SJSA1 (cell line): ENCODE results near the gene TEN1. TPM values are rescaled to one million over a fixed set of nuclear protein-coding genes. Genes with fewer than 3 reads are reported as not detected.
A peak's percentile ranks its signal among the peaks of the same experiment; 100 is the strongest.

Experiments used
- DNase-seq, 2 experiments: peaks; one replicate each; pipeline ENCODE4 v3.0.0-alpha.2; 2015 to 2020; ENCODE audit warnings: low spot score in 2 of 2, low read depth in 1 of 2
- H3K27ac ChIP-seq: fragments of 250-450 bp; sonication (Bioruptor Pico); 2 replicates; pipeline ENCODE4 v1.5.1; 2020; ENCODE audit warnings: mild to moderate bottlenecking, moderate library complexity
- H3K27me3 ChIP-seq: fragments of 250-450 bp; sonication (Bioruptor Pico); replicated peaks from 2 replicates; pipeline ENCODE4 v1.5.1; 2020; ENCODE audit warnings: mild to moderate bottlenecking, moderate library complexity
- H3K36me3 ChIP-seq: fragments of 250-450 bp; sonication (Bioruptor Pico); 2 replicates; pipeline ENCODE4 v1.5.1; 2020; ENCODE audit warnings: mild to moderate bottlenecking
- H3K4me1 ChIP-seq: fragments of 250-450 bp; sonication (Bioruptor Pico); replicated peaks from 2 replicates; pipeline ENCODE4 v1.6.1; 2021; ENCODE audit warnings: mild to moderate bottlenecking
- H3K4me3 ChIP-seq: fragments of 250-450 bp; sonication (Bioruptor Pico); 2 replicates; pipeline ENCODE4 v1.5.1; 2020; ENCODE audit warnings: mild to moderate bottlenecking
- H3K9me3 ChIP-seq: fragments of 250-450 bp; sonication (Bioruptor Pico); replicated peaks from 2 replicates; pipeline ENCODE4 v1.5.1; 2020; ENCODE audit warnings: mild to moderate bottlenecking
- total RNA-seq: library from RNA; depleted of rRNA; stranded (reverse); fragments of >200 nt; shearing (Covaris generic); gene quantifications from 2 replicates; pipeline ENCODE4 v1.2.3, GENCODE V29; 2014

The TEN1 gene
- total RNA-seq, 1 experiment from 2014 or later = 26.9 TPM

- H3K27ac ChIP-seq = no peak overlapping the region
- H3K27me3 ChIP-seq = no peaks in the 10 kb centered on the region
- H3K4me1 ChIP-seq = no peaks in the 10 kb centered on the region
- no peak for DNase-seq
- peaks cover 12% of the 10 kb centered on the region for H3K36me3 ChIP-seq
- no peaks in the 10 kb centered on the region for H3K9me3 ChIP-seq
- H3K4me3 ChIP-seq = no peak overlapping the region
These were observed 8.0 kb downstream of the TEN1 start for GRCh38 chr17:75987041-75987440.

GRCh38 chr17:75991396-75991795, 12.4 kb downstream of the TEN1 start:
- Histone ChIP-seq H3K27me3 (no peaks in the 10 kb centered on the region), H3K27ac (no peak overlapping the region), H3K36me3 (peaks cover 18% of the 10 kb centered on the region), H3K4me3 (no peak overlapping the region), H3K9me3 (no peaks in the 10 kb centered on the region), H3K4me1 (no peaks in the 10 kb centered on the region)
- no peak for DNase-seq

- H3K9me3 ChIP-seq = no peaks in the 10 kb centered on the region
- peaks cover 14% of the 10 kb centered on the region for H3K36me3 ChIP-seq
- peaks cover 22% of the 10 kb centered on the region for H3K4me1 ChIP-seq
- H3K27me3 ChIP-seq = no peaks in the 10 kb centered on the region
- no peak overlapping the region for H3K27ac ChIP-seq
- no peak overlapping the region for H3K4me3 ChIP-seq
- DNase-seq = no peak
These were observed 15.8 kb downstream of the TEN1 start for GRCh38 chr17:75994802-75995370.

GRCh38 chr17:75995385-75995925, 16.4 kb downstream of the TEN1 start:
- peaks cover 22% of the 10 kb centered on the region for H3K4me1 ChIP-seq
- no peak overlapping the region for H3K27ac ChIP-seq
- no peaks in the 10 kb centered on the region for H3K9me3 ChIP-seq
- H3K36me3 ChIP-seq = peaks cover 20% of the 10 kb centered on the region
- no peak overlapping the region for H3K4me3 ChIP-seq
- DNase-seq = no peak
- no peaks in the 10 kb centered on the region for H3K27me3 ChIP-seq

DNA sequence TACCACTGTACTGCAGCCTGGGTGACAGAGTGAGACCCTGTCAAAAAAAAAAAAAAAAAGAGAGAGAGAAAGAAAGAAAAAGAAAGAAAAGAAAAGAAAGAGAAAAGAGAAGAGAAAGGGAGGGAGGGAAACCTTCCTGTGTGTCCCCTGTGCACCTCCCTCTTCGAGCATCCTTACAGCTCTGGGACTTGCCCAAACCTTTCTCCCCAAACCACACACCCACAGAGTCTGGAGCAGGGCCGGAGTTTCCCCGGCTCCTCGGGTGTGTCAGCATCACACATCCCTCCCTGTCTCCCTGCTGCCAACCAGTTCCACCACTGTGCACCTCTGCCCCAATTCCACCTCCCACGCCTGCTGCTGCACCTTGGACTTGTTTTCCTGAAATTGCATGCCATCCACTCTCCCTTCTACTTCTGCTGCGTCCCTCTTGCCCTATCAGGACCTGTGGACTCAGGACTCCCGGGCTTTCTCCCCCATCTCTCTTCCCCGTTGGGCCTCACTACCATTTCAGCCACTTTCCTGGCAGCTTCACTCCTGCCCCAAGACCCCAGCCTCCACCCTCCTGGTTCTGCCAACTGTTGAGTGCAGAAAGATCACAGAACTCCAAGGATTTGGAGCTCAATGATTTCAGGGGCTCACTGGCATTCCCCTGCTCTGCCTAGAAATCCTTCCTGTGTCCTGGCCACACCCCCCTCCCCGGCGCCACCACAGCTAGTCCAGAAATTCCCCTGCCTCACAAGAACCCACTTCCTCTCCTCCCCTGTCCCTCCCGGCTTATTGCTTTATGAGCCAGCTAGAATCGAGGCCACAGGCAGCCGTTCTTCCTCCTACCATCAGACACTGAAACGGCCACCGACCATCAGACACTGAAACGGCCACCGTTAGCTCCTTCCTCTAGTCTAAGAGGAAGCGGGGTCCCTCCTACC, 17.9 kb downstream of the TEN1 start:
- peak; percentile 79 to 92 for DNase-seq
- H3K27me3 ChIP-seq = no peaks in the 10 kb centered on the region
- peaks cover 15% of the 10 kb centered on the region for H3K36me3 ChIP-seq
- peaks cover 22% of the 10 kb centered on the region for H3K4me1 ChIP-seq
- H3K4me3 ChIP-seq = no peak overlapping the region
- H3K9me3 ChIP-seq = no peaks in the 10 kb centered on the region
- H3K27ac ChIP-seq = peak overlapping the region; percentile 46

DNA sequence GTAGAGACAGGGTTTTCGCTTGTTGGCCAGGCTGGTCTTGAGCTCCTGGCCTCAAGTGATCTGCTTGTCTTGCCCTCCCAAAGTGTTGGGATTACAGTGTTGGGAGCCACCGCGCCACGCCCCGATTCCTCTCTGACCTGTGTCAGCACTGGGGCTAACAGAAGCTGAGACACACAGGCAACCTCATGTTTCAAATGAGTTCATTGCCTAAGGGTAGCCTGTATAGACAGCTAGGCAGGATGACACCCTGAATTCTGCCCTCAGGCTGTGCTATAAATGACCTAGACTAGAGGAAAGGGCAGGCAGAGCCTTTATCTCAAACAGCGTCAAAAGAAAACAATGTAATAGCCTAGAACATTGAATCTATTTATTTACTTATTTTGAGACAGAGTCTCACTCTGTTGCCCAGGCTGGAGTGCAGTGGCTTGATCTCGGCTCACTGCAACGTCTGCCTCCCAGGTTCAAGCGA, 19.3 kb downstream of the TEN1 start:
- peak in 1 of 2 experiments; percentile 33 for DNase-seq
- H3K4me1 ChIP-seq = peaks cover 22% of the 10 kb centered on the region
- peaks cover 15% of the 10 kb centered on the region for H3K36me3 ChIP-seq
- H3K27me3 ChIP-seq = no peaks in the 10 kb centered on the region
- H3K27ac ChIP-seq = no peak overlapping the region
- no peak overlapping the region for H3K4me3 ChIP-seq
- no peaks in the 10 kb centered on the region for H3K9me3 ChIP-seq

GRCh38 chr17:76000016-76000754, 21.1 kb downstream of the TEN1 start:
- Histone ChIP-seq H3K9me3 (no peaks in the 10 kb centered on the region), H3K27ac (no peak overlapping the region)
- DNase-seq = peak in 1 of 2 experiments; percentile 73

GRCh38 chr17:76000755-76001521, 21.9 kb downstream of the TEN1 start, which contains the start of gene CDK3:
Gene CDK3, plus strand, starts transcription at chr17:76000855. Its CDS starts 571 bp downstream, at chr17:76001426.
- Histone ChIP-seq H3K4me1 (peaks cover 36% of the 10 kb centered on the region), H3K4me3 (no peak within 1 kb of the TSS), H3K27ac (no peak within 1 kb of the TSS), H3K9me3 (no peaks in the 10 kb centered on the region), H3K27me3 (no peaks in the 10 kb centered on the region), H3K36me3 (peaks cover 18% of the 10 kb centered on the region)
- no peak for DNase-seq

More at GRCh38 chr17:76000016-76000754, 21.1 kb downstream of the TEN1 start:
- Histone ChIP-seq H3K4me3 (no peak overlapping the region), H3K4me1 (peaks cover 30% of the 10 kb centered on the region), H3K36me3 (peaks cover 21% of the 10 kb centered on the region), H3K27me3 (no peaks in the 10 kb centered on the region)

GRCh38 chr17:76002100-76002499, 23.1 kb downstream of the TEN1 start:
- Histone ChIP-seq H3K36me3 (peaks cover 18% of the 10 kb centered on the region), H3K27ac (no peak overlapping the region), H3K27me3 (no peaks in the 10 kb centered on the region), H3K9me3 (no peaks in the 10 kb centered on the region), H3K4me1 (peaks cover 30% of the 10 kb centered on the region), H3K4me3 (no peak overlapping the region)
- DNase-seq = no peak

DNA sequence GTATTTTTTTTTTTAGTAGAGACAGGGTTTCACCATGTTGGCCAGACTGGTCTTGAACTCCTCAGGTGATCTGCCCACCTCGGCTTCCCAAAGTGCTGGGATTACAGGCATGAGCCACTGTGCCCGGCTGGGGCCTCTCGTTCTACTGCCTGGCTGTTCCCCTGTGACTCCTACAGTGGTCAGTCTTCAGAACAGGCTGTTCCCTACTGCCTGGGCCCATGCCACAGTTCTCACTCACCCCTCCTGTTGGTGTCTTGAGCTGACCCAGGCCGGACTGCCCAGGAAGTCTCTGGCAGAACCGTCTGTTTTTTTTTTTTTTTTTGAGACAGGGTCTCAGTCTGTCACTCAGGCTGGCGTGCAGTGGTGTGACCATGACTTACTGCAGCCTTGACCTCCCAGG, 24.9 kb downstream of the TEN1 start:
- H3K4me3 ChIP-seq = no peak overlapping the region
- H3K36me3 ChIP-seq = peaks cover 18% of the 10 kb centered on the region
- no peak overlapping the region for H3K27ac ChIP-seq
- peaks cover 14% of the 10 kb centered on the region for H3K4me1 ChIP-seq
- H3K9me3 ChIP-seq = no peaks in the 10 kb centered on the region
- no peak for DNase-seq
- no peaks in the 10 kb centered on the region for H3K27me3 ChIP-seq

- no peak overlapping the region for H3K4me3 ChIP-seq
These were observed 25.8 kb downstream of the TEN1 start for GRCh38 chr17:76004750-76005262.

DNA sequence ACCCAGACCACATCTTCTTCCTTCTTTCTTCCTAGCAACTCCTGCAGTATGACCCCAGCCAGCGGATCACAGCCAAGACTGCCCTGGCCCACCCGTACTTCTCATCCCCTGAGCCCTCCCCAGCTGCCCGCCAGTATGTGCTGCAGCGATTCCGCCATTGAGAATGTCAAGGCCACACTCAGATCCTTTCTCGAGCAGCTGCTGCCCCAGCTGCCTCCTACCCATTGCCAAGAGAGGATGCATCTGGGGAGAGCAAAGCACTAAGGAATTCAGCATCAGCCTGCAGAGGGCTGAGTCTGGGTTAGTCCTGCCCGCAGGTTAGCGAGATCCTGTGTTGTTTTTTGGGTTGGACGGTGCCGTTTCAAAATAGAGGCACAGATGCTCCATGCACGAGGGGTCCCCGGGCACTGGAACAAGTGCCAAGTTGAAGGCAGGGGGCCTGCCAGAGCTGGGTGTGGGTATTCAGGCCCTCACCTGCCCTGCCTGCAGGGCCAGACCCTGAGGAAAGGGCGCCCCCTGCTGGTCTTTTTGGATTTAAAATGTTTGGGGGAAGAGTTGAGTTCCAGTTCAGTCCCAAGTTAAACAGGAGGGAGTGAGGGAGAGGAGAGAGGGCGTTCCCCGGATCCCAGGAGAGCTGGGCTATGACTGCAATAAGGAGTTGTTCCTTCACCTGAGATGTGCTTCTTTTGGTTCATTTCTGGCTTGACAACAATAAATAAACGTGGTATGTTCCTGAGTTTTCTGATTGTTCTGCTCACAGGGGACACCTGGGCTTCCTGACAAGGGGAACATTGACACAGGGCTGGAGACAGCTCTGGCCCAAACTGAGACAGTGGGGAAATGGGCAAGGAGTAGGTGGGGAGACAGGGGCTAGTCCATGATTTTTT, 26.5 kb downstream of the TEN1 start:
- no peak overlapping the region for H3K4me3 ChIP-seq
- H3K36me3 ChIP-seq = peaks cover 12% of the 10 kb centered on the region
- peaks cover 14% of the 10 kb centered on the region for H3K4me1 ChIP-seq
- H3K27me3 ChIP-seq = no peaks in the 10 kb centered on the region
- no peaks in the 10 kb centered on the region for H3K9me3 ChIP-seq
- peak; percentile 80 to 86 for DNase-seq
- H3K27ac ChIP-seq = no peak overlapping the region

More at GRCh38 chr17:76004750-76005262, 25.8 kb downstream of the TEN1 start:
- DNase-seq = no peak
- H3K9me3 ChIP-seq = no peaks in the 10 kb centered on the region
- no peak overlapping the region for H3K27ac ChIP-seq
- H3K36me3 ChIP-seq = peaks cover 18% of the 10 kb centered on the region
- peaks cover 14% of the 10 kb centered on the region for H3K4me1 ChIP-seq
- H3K27me3 ChIP-seq = no peaks in the 10 kb centered on the region
